Measurements from ENCODE around the gene CRTC3.
"Not testable (repeated sequence)": the region's sequence is repeated elsewhere in the genome, so short reads cannot be mapped to it uniquely, and the experiment has no call there.

Gene CRTC3

DNA sequence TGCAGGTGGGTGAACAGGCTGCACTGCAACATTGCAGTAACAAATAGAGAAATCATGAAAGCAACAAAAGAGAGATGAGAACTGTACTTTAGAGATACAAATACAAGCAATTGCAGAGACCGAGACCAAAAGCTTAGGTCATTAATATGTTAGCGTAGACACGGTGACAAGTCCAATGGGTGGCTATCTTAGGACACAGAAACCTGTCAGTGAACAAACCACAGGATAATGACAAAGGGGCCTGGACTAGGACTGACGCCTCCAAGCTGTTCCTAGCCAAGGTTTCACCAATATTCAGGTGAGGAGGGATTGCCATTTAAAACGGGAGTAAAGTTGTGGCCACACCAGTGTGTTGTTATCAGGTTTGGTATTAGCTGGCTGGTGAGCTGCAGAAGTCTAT lies 145.7 kb downstream of the CRTC3 start:
- no peak for TF ChIP-seq POLR2A (IDR thresholded peaks at IDR 0.05; ENCODE audit: low read depth, low read length)
- DNase-seq (ENCODE audit: insufficient read length, low spot score) (no peak), FAIRE-seq (no peak)

DNA sequence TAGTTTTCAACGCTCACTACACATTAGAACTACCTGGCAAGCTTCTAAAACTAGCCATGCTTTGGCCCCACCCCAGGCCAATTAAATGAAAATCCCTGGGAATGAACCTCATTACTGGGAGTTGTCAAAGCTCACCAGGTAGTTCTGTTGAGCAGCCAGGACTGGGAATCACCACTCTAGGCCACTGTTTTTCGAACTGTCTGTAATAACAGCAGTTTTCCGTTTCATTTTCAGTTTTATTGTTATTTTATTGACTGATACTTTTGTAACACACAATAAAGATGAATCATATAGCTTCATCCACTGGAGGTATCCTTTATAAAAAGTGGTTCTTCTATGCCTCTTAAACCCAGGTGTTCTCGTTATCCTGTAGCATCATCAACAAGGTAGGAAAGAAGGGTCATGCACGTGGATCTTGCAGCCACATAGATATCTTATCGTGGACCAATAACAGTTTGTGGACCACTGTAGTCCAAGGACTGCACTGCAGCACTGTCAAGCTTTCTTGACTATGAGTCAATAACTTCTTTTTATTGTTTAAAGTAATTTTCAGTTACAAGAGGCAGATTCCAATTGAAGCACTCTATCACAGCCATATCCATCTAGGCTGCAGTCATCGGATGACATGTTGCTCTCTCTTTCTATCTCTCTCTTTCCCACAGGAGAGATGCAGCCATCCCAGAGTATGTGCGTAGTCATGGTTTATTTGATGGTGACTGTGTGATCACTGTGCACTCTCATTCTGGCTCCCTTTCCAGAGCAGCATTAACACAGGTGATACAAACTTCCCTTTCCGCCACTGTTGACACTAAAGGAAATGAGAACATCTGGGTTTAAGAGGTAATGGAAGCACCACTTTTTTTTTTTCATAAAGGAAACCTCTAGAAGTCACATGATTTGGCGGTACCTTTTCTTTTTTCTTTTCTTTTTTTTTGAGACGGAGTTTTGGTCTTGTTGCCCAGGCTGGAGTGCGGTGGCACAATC lies 148.4 kb downstream of the CRTC3 start:
- FAIRE-seq = no peak
- no peak for TF ChIP-seq POLR2A (IDR thresholded peaks at IDR 0.05; ENCODE audit: low read depth, low read length)

DNA sequence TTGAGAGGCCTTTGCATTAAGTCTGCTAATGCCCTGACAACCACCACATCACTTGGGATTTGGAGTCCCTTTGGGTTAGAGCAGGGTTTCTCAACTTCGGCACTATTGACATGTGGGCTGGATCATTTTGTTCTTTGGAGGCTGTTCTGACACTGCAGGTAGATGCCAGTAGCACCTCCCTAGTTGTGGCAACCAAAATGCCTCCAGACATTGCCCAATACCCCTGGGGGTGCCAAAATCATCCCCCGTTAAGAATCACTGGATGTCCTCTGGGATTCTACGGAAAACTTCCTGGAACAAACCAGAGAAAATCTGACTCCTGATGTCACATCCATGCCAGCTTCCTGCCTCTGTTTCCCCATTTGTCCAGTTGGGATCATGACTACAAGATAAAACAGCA lies 150.2 kb downstream of the CRTC3 start:
- DNase-seq (ENCODE audit: insufficient read length, low spot score) = no peak
- no peak for TF ChIP-seq POLR2A (IDR thresholded peaks at IDR 0.05; ENCODE audit: low read depth, low read length)
- FAIRE-seq = no peak

More for the DNA sequence above, 148.4 kb downstream of the CRTC3 start:
- no peak for DNase-seq (ENCODE audit: insufficient read length, low spot score)

DNA sequence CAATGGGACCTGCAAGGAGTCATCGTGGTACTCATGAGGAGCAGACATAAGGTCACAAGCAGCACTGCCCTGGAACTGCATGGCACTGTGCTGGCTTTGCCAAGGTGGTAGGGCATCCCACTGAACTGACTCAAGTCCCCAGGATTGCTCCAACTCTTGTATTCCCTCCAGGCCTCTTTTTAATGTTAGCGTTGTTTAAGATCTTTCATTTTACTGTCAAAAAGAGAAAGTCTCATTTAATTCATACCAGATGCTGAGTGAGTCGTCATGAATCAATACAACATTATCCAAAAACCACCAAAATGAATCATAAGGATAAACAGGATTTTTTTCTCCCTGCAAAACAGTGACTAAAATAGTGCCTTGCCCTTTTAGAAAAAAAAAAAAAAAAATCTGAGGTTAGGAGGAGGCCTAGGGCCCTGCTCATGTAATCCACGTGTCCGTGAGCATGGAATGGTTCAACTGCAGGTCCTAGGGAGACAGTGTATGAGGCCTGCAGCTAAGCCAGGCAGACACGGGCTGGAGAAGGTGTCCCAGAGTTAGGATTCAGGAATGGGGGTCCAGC lies 150.7 kb downstream of the CRTC3 start:
- TF ChIP-seq POLR2A (IDR thresholded peaks at IDR 0.05; ENCODE audit: low read depth, low read length) = no peak
- no peak for FAIRE-seq
- DNase-seq (ENCODE audit: insufficient read length, low spot score) = peak; percentile 33

DNA sequence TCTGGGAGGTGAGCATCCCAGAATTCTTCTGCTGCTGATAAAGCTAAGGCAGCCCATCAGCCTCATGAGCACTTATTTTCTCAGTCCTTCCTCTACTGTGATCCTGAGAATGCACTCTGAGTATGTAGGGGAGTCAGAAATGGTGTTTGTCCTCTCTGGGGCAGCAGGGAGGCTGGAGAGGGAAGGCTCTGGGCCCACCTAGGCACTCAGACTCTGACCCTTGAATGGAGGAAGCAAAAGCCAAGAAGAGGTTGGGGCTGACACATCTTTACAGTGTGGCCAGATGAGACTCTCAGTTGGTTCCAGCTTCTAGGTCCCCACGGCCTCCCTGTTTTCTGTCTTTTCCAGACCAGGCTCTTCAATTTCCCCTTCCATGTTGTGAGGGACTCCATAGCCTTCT lies 151.3 kb downstream of the CRTC3 start:
- DNase-seq (ENCODE audit: insufficient read length, low spot score) (no peak), FAIRE-seq (no peak)
- no peak for TF ChIP-seq POLR2A (IDR thresholded peaks at IDR 0.05; ENCODE audit: low read depth, low read length)

DNA sequence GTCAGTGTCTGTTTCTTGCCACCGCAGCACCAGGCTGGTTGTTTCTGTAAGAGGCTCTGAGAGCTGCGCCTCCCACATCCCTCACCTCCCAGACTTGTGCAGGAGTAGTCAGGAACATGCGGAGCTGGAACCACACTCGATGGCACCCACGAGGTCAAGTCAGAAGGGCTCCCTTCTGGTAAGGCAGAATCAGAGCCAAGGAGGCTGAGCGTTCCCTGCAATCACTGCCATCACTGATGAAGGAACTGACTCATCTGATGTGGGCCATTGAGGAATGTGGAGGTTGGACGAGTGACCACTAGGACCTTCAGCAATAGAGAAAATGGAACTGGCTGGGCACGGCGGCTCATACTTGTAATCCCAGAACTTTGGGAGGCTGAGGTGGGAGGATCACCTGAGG lies 151.8 kb downstream of the CRTC3 start:
- peak; percentile 36 for DNase-seq (ENCODE audit: insufficient read length, low spot score)
- TF ChIP-seq POLR2A (IDR thresholded peaks at IDR 0.05; ENCODE audit: low read depth, low read length) = no peak
- FAIRE-seq = no peak

DNA sequence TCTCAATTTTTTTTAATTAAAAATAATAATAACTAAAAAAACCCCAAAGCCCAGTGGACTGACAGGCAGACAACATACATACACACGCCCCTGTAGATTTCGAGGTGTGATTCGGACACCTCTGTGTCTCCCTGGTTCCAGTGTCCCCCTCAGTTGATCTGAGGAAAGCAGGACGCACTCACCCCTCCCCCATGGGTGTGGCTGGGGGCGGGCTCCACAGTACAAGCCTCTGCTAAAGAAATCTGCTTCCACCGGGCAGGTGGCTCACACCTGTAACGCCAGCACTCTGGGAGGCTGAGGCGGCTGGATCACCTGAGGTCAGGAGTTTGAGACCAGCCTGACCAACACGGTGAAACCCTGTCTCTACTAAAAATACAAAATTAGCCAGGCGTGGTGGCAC lies 153.6 kb downstream of the CRTC3 start:
- DNase-seq (ENCODE audit: insufficient read length, low spot score) (no peak), FAIRE-seq (no peak)
- no peak for TF ChIP-seq POLR2A (IDR thresholded peaks at IDR 0.05; ENCODE audit: low read depth, low read length)

DNA sequence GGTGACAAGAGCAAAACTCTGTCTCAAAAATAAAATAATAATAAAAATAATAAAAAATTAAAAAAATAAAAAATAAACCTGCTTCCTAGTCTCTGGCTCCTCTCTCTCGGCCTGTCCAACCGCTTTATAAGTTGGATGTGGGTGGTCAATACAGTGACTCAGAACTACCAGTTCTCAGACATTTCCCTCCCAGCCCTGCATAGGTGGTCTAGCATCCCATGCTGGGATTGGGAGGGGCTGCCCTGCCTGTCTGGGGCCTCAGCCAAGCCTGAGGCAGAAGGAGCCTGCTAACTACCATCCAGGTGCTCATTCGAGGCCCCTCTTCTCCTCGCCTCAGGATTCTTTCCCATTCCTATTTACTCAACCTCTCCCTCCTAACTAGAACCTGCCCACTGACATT lies 154.2 kb downstream of the CRTC3 start:
- DNase-seq (ENCODE audit: insufficient read length, low spot score) (no peak), FAIRE-seq (no peak)
- no peak for TF ChIP-seq POLR2A (IDR thresholded peaks at IDR 0.05; ENCODE audit: low read depth, low read length)

DNA sequence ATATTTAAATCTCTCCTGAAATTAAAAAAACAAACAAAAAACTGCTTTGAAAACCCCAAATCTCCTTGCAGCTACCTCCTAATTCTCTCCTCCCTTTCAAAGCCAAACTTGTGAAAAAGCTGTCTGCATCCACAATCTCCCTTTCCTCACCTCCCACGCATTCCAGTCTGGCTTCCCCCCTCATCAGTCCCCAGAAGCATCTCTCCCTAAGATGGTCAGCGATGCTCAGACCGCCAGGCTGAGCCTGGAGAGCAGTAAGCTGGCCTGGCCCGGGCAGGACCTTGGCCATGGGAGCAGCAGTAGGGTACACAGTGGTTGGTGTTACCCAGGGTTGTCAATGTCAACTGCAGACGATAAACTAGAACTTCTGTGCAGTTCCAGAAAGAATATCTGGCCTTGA lies 154.6 kb downstream of the CRTC3 start:
- no peak for TF ChIP-seq POLR2A (IDR thresholded peaks at IDR 0.05; ENCODE audit: low read depth, low read length)
- DNase-seq (ENCODE audit: insufficient read length, low spot score) (no peak), FAIRE-seq (no peak)

DNA sequence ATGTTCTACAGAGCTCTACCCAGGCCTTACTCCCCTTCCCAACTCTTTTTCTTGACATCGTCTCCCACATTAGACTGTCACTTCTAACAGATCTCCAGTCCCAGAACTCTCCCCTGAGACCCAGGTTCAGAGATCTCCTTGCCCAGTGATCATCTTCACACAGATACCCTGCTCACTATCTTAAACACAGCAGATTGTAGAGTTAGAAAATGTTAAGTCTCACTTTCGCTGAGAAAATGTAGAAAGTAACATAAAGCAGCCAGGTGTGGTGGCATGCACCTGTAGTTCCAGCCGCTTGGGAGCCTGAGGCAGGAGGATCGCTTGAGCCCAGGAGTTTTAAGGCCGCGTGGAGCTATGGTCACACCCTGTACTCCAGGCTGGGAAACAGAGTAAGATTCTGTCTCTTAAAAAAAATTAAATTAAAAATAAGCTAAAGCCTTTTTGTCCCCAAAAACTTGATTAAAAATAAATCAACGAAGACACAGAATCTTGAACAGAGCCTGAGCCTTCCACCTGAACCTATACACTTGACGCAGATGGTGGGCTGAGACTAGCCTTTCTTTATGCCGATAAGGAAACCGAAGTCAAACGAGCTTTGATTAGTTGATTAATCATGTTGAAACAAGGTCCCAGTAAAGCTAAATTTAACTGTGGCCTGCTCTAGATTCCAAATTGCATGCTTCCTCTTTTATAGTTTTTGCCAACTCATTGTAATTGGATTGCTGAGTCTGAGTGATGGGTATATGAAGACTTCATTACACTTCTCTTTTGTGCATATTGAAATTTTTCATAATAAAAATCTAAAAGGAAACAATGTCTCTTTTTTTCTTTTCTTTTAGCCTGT lies 156.1 kb downstream of the CRTC3 start:
- DNase-seq (ENCODE audit: insufficient read length, low spot score) (no peak), FAIRE-seq (no peak)

DNA sequence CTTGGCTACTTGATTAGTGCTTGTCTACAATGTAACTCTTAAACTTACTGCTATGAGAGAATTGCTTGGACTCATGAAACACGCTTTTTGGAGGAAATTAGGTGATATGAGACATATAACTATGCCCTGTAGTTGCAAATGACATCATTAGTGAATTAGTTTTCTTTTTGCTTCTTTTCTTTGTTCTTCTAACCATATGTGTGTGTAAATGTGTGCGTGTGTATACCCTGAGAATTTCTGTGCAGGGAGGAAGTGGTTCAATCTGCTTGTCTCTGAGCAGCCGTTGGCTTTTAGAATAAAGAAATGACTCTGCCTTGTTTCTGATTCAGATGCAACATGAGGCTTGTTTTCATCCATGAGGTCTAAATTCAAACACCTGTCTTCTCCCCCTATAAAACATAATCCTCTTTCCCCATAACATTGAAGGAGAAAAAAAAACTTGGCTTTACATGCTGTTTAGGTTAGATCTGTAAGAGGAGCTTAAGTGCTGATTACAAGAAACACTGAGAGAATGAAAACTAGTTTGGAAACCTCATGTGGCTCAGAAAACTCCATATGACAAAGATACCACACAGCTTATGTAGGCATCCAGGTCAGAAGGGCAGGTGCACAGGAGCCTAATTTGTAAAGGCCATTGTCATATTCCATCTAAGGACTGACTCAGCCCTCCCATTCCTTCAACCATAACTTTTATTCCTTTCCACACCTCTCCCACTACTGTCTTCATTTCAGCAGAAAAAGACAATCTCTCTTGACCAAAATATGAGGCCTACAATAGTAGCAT lies 156.9 kb downstream of the CRTC3 start:
- FAIRE-seq (no peak), DNase-seq (ENCODE audit: insufficient read length, low spot score) (no peak)
- no peak for TF ChIP-seq POLR2A (IDR thresholded peaks at IDR 0.05; ENCODE audit: low read depth, low read length)

More for the DNA sequence above, 156.1 kb downstream of the CRTC3 start:
- no peak for TF ChIP-seq POLR2A (IDR thresholded peaks at IDR 0.05; ENCODE audit: low read depth, low read length)

DNA sequence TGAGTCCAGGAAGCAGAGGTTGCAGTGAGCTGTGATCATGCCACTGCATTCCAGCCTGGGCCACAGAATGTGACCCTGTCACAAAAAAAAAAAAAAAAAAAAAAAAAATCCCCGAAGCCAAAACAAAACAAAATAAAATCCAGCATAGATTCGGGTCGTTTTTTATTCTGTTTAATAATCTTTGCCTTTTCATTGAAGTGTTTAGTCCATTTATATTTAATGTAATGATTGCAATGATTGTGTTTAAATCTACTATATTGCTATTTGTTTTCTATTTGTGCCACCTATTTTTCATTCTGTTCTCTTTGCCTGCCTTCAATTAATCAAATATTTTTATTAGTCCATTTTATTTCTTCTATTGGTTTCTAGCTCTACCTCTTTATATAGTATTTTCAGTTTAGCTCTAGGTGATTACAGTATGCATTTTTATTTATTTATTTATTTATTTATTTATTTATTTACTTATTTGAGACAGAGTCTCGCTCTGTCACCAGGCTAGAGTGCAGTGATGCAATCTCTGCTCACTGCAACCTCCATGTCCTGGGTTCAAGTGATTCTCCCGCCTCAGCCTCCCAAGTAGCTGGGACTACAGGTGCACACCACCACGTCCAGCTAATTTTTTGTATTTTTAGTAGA lies 159.7 kb downstream of the CRTC3 start:
- not testable (repeated sequence) for DNase-seq (ENCODE audit: insufficient read length, low spot score); FAIRE-seq

DNA sequence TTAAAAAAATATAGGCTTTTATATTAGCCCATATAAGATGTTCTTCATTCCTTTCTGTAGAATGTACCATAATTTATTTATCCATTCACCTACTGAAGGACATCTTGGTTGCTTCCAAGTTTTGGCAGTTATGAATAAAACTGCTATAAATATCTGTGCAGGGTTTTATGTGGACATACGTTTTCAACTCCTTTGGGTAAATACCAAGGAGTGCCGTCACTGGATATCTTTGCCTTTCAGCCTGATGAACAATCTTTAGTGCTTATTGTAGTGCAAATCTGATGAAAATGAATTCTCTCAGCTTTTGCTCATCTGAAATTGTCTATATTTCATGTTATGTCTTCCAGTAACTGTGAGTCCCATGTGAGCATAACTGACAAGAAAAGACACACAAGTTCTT lies 160.9 kb downstream of the CRTC3 start:
- no peak for FAIRE-seq
- TF ChIP-seq POLR2A (IDR thresholded peaks at IDR 0.05; ENCODE audit: low read depth, low read length) = no peak
- DNase-seq (ENCODE audit: insufficient read length, low spot score) = no peak
